HEK293 (cell line): ENCODE measurements around the gene RLF.
"Not testable (repeated sequence)": the region's sequence is repeated elsewhere in the genome, so short reads cannot be mapped to it uniquely, and the experiment has no call there.

Source experiments
- CTCF ChIA-PET: fragments of 350-600 bp; formaldehyde crosslinking; extraction: SDS; loops from one replicate; lab custom pipeline; 2021; ENCODE audit warnings: antibody characterized with exemption; lab: Yijun Ruan, JAX
- POLR2A ChIA-PET: fragments of 300-600 bp; formaldehyde crosslinking; extraction: SDS; loops from one replicate; lab custom pipeline; 2020; ENCODE audit warnings: antibody characterized with exemption, inconsistent platforms; lab: Yijun Ruan, JAX
- H3K27ac ChIP-seq: fragments of 200-500 bp; sonication (Bioruptor generic); 2 replicates; pipeline ENCODE4 v1.5.1; 2014; ENCODE audit warnings: low read depth, low read length, control low read depth, inconsistent platforms; ENCODE audit errors: extremely low read depth
- H3K36me3 ChIP-seq, 2 experiments: fragments of 200-500 bp in 1 of 2; sonication (Bioruptor generic) in 1 of 2; 1 replicate in 1 of 2; 2 replicates in 1 of 2; pipeline ENCODE4 v1.5.1; 2014 to 2017; ENCODE audit warnings: inconsistent platforms in 2 of 2, low read length in 2 of 2; ENCODE audit not compliant: control insufficient read depth in 2 of 2, insufficient read depth in 1 of 2
- H3K4me1 ChIP-seq: fragments of 200-500 bp; sonication (Bioruptor generic); 2 replicates; pipeline ENCODE4 v1.5.1; 2014; ENCODE audit warnings: mild to moderate bottlenecking, low read length, inconsistent platforms; ENCODE audit not compliant: control insufficient read depth, insufficient read depth
- H3K4me3 ChIP-seq: 2 replicates; pipeline ENCODE4 v1.5.1; 2011; ENCODE audit warnings: low read depth, mild to moderate bottlenecking, control low read depth, low read length, moderate library complexity
- H3K9me3 ChIP-seq: fragments of 200-500 bp; sonication (Bioruptor generic); 2 replicates; pipeline ENCODE4 v1.5.1; 2014; ENCODE audit warnings: low read depth, low read length, inconsistent platforms; ENCODE audit not compliant: control insufficient read depth, insufficient read depth
- CTCF ChIP-seq: fragments of 450-650 bp; formaldehyde crosslinking; IDR thresholded peaks from 2 replicates; pipeline ENCODE4 v1.5.1; 2016; ENCODE audit warnings: missing biosample characterization, missing genetic modification characterization
- HOXA7 ChIP-seq: sonication (generic); formaldehyde crosslinking; IDR thresholded peaks from 2 replicates; pipeline ENCODE4 v1.8.1; 2022; ENCODE audit warnings: missing genetic modification reagents, borderline replicate concordance
- MZF1 ChIP-seq: fragments of 450-650 bp; formaldehyde crosslinking; IDR thresholded peaks from 2 replicates; pipeline ENCODE4 v1.5.1; 2017; ENCODE audit warnings: missing biosample characterization, missing genetic modification characterization, borderline replicate concordance
- TCF7L2 ChIP-seq: IDR thresholded peaks from 2 replicates; pipeline ENCODE4 v1.6.1; 2011; ENCODE audit warnings: low read depth, mild to moderate bottlenecking, inconsistent platforms, low read length, moderate library complexity, borderline replicate concordance
- ZBTB11 ChIP-seq: fragments of 450-650 bp; formaldehyde crosslinking; conservative IDR thresholded peaks from 2 replicates; pipeline ENCODE4 v1.5.1; 2016; ENCODE audit warnings: low read depth, missing biosample characterization, missing genetic modification characterization
- ZBTB8A ChIP-seq: fragments of 450-650 bp; formaldehyde crosslinking; IDR thresholded peaks from 2 replicates; pipeline ENCODE4 v1.5.1; 2016; ENCODE audit warnings: missing biosample characterization, missing genetic modification characterization
- ZNF132 ChIP-seq: fragments of 450-650 bp; formaldehyde crosslinking; IDR thresholded peaks from 2 replicates; pipeline ENCODE4 v1.5.1; 2017; ENCODE audit warnings: missing biosample characterization, missing genetic modification characterization, borderline replicate concordance
- ZNF140 ChIP-seq: fragments of 450-650 bp; formaldehyde crosslinking; IDR thresholded peaks from 2 replicates; pipeline ENCODE4 v1.5.1; 2016; ENCODE audit warnings: missing biosample characterization, missing genetic modification characterization
- ZNF174 ChIP-seq: fragments of 450-650 bp; formaldehyde crosslinking; IDR thresholded peaks from 2 replicates; pipeline ENCODE4 v1.5.0; 2017; ENCODE audit warnings: missing biosample characterization, mild to moderate bottlenecking, missing genetic modification characterization
- ZNF391 ChIP-seq: fragments of 450-650 bp; formaldehyde crosslinking; IDR thresholded peaks from 2 replicates; pipeline ENCODE4 v1.5.1; 2016; ENCODE audit warnings: low read depth, missing biosample characterization, missing genetic modification characterization, borderline replicate concordance
- ZNF394 ChIP-seq: fragments of 450-650 bp; formaldehyde crosslinking; IDR thresholded peaks from 2 replicates; pipeline ENCODE4 v1.5.1; 2016; ENCODE audit warnings: missing biosample characterization, missing genetic modification characterization, mild to moderate bottlenecking, moderate library complexity, borderline replicate concordance
- ZNF404 ChIP-seq: fragments of 450-650 bp; formaldehyde crosslinking; IDR thresholded peaks from 2 replicates; pipeline ENCODE4 v1.5.1; 2017; ENCODE audit warnings: missing biosample characterization, missing genetic modification characterization
- ZNF426 ChIP-seq: fragments of 450-650 bp; formaldehyde crosslinking; IDR thresholded peaks from 2 replicates; pipeline ENCODE4 v1.5.1; 2017; ENCODE audit warnings: missing biosample characterization, missing genetic modification characterization, mild to moderate bottlenecking, inconsistent platforms, moderate library complexity
- ZNF433 ChIP-seq: fragments of 450-650 bp; formaldehyde crosslinking; IDR thresholded peaks from 2 replicates; pipeline ENCODE4 v1.5.1; 2016; ENCODE audit warnings: missing biosample characterization, missing genetic modification characterization, low read depth
- ZNF518A ChIP-seq: fragments of 450-650 bp; formaldehyde crosslinking; conservative IDR thresholded peaks from 2 replicates; pipeline ENCODE4 v1.5.1; 2016; ENCODE audit warnings: low read depth, missing biosample characterization, missing genetic modification characterization
- ZNF555 ChIP-seq: fragments of 450-650 bp; formaldehyde crosslinking; conservative IDR thresholded peaks from 2 replicates; pipeline ENCODE4 v1.5.1; 2017; ENCODE audit warnings: missing biosample characterization, mild to moderate bottlenecking, missing genetic modification characterization, inconsistent platforms
- ZNF560 ChIP-seq: fragments of 450-650 bp; formaldehyde crosslinking; IDR thresholded peaks from 2 replicates; pipeline ENCODE4 v1.5.1; 2017; ENCODE audit warnings: missing biosample characterization, missing genetic modification characterization, borderline replicate concordance
- ZNF600 ChIP-seq: fragments of 450-650 bp; formaldehyde crosslinking; IDR thresholded peaks from 2 replicates; pipeline ENCODE4 v1.5.1; 2016; ENCODE audit warnings: missing biosample characterization, missing genetic modification characterization
- ZNF623 ChIP-seq: fragments of 450-650 bp; formaldehyde crosslinking; IDR thresholded peaks from 2 replicates; pipeline ENCODE4 v1.5.1; 2016; ENCODE audit warnings: missing biosample characterization, missing genetic modification characterization
- ZNF654 ChIP-seq: fragments of 450-650 bp; formaldehyde crosslinking; IDR thresholded peaks from 2 replicates; pipeline ENCODE4 v1.5.1; 2016; ENCODE audit warnings: low read depth, missing biosample characterization, missing genetic modification characterization
- ZNF660 ChIP-seq: fragments of 450-650 bp; IDR thresholded peaks from 2 replicates; pipeline ENCODE4 v1.5.1; 2018; ENCODE audit warnings: missing biosample characterization, mild to moderate bottlenecking, missing genetic modification characterization
- ZNF843 ChIP-seq: fragments of 450-650 bp; formaldehyde crosslinking; IDR thresholded peaks from 2 replicates; pipeline ENCODE4 v1.5.1; 2016; ENCODE audit warnings: missing biosample characterization, missing genetic modification characterization
- ZSCAN4 ChIP-seq: fragments of 450-650 bp; formaldehyde crosslinking; IDR thresholded peaks from 2 replicates; pipeline ENCODE4 v1.5.1; 2017; ENCODE audit warnings: missing biosample characterization, missing genetic modification characterization

RLF gene

GRCh38 chr1:40187399-40187798, 26.2 kb downstream of the RLF start (continued):
- TF ChIP-seq ZNF560, result no peak
- TF ChIP-seq ZNF660, result no peak
- TF ChIP-seq HOXA7 (CRISPR knock-in tag), result no peak
- TF ChIP-seq ZNF391, result no peak

GRCh38 chr1:40194639-40195038, 33.5 kb downstream of the RLF start:
- CTCF ChIA-PET, H3K27ac ChIP-seq, H3K4me1 ChIP-seq, POLR2A ChIA-PET, H3K9me3 ChIP-seq, H3K4me3 ChIP-seq: not testable (repeated sequence)
- TF ChIP-seq ZNF555 (tag by site-specific recombination) (peak; percentile 24; the same call in 1 of the 2 replicates), ZNF140 (peak; percentile 18; the same call in 1 of the 2 replicates), ZNF518A (tag by site-specific recombination) (peak; percentile 67; the same call in 1 of the 2 replicates), ZNF394 (tag by site-specific recombination) (peak; percentile 75; the same call in 1 of the 2 replicates), ZBTB11 (tag by site-specific recombination) (peak; percentile 47), ZBTB8A (0 out of 2 replicates have a peak, but pooled peaks have one; percentile 26), ZNF426 (tag by site-specific recombination) (peak; percentile 49), ZNF623 (tag by site-specific recombination) (peak; percentile 49), ZNF654 (tag by site-specific recombination) (0 out of 2 replicates have a peak, but pooled peaks have one; percentile 8)
- TF ChIP-seq, all 188 proteins: peak for 9; not testable (repeated sequence) for 179
- H3K36me3 ChIP-seq, result peaks cover 24 to 66% of the 10 kb centered on the region in 2 experiments

- Histone ChIP-seq H3K36me3 (peaks cover 15 to 50% of the 10 kb centered on the region in 2 experiments), H3K9me3 (no peaks in the 10 kb centered on the region), H3K27ac (no peak overlapping the region), H3K4me1 (no peaks in the 10 kb centered on the region), H3K4me3 (no peak overlapping the region)
- ChIA-PET POLR2A (no interaction called here), CTCF (interaction anchor here (0.6 to 2.2 kb wide), 7 partner anchors 13 to 411 kb away, joined by 3 to 12 read pairs (median 3); no protein-coding TSS in a partner anchor)
- TF ChIP-seq ZNF404 (no peak), CTCF (tag by site-specific recombination) (no peak), ZNF132 (no peak), ZSCAN4 (no peak), ZNF843 (tag by site-specific recombination) (no peak), ZNF433 (no peak), MZF1 (no peak), TCF7L2 (no peak), ZNF600 (tag by site-specific recombination) (no peak), ZNF174 (tag by site-specific recombination) (no peak)
Observed at GRCh38 chr1:40197656-40198055, 36.5 kb downstream of the RLF start.
